Liver (tissue), 9 donors: ENCODE results near the gene SPTLC3. TPM values are rescaled to one million over a fixed set of nuclear protein-coding genes. Genes with fewer than 3 reads are reported as not detected.

ENCODE experiments used
- DNase-seq: peaks from one replicate; pipeline ENCODE4 v3.0.0-alpha.2; 2017; ENCODE audit warnings: low spot score
- H3K27ac ChIP-seq, 2 donors: one replicate each; pipeline ENCODE4 v1.7.0; 2013; ENCODE audit warnings: inconsistent platforms in 2 of 2, low read length in 2 of 2, control low read depth in 1 of 2, low read depth in 1 of 2, mild to moderate bottlenecking in 1 of 2
- H3K27me3 ChIP-seq, 4 donors: one replicate each; pipeline versions ENCODE4 v1.6.1 to v1.7.0; 2013; ENCODE audit warnings: low read length in 3 of 4, inconsistent platforms in 1 of 4, mild to moderate bottlenecking in 1 of 4, moderate library complexity in 1 of 4; ENCODE audit not compliant: control insufficient read depth in 4 of 4, insufficient read depth in 4 of 4
- H3K36me3 ChIP-seq, 4 donors: one replicate each; pipeline versions ENCODE4 v1.6.1 to v1.7.0; 2013; ENCODE audit warnings: low read length in 3 of 4, mild to moderate bottlenecking in 3 of 4, low read depth in 1 of 4, moderate library complexity in 1 of 4; ENCODE audit not compliant: control insufficient read depth in 4 of 4, insufficient read depth in 3 of 4
- H3K4me1 ChIP-seq, 4 donors: one replicate each; pipeline versions ENCODE4 v1.6.1 to v1.7.0; 2013; ENCODE audit warnings: low read length in 3 of 4, mild to moderate bottlenecking in 3 of 4, moderate library complexity in 1 of 4; ENCODE audit not compliant: control insufficient read depth in 4 of 4, insufficient read depth in 4 of 4
- H3K4me3 ChIP-seq, 3 donors: one replicate each; pipeline versions ENCODE4 v1.6.1 to v1.7.0; 2013; ENCODE audit warnings: low read length in 3 of 3, control low read depth in 1 of 3, low read depth in 1 of 3, mild to moderate bottlenecking in 1 of 3
- H3K9ac ChIP-seq, 2 donors: one replicate each; pipeline ENCODE4 v1.7.0; 2013; ENCODE audit warnings: low read length in 2 of 2, mild to moderate bottlenecking in 2 of 2, moderate library complexity in 2 of 2, control low read depth in 1 of 2, low read depth in 1 of 2
- H3K9me3 ChIP-seq, 4 donors: one replicate each; pipeline versions ENCODE4 v1.6.1 to v1.7.0; 2013; ENCODE audit warnings: low read length in 3 of 4; ENCODE audit not compliant: control insufficient read depth in 4 of 4
- CTCF ChIP-seq: fragments of 150-350 bp; IDR thresholded peaks from 2 replicates; pipeline ENCODE4 v1.5.1; 2017; ENCODE audit warnings: improper control_type of control experiment, low read depth, low read length; ENCODE audit not compliant: missing input control
- EGR1 ChIP-seq, 2 donors: IDR thresholded peaks; 2 replicates each; pipeline ENCODE4 v1.6.1; 2016 to 2018; ENCODE audit warnings: antibody characterized with exemption in 2 of 2, low read depth in 2 of 2
- FOXA1 ChIP-seq: IDR thresholded peaks from 2 replicates; pipeline ENCODE4 v1.6.1; 2016; ENCODE audit warnings: antibody characterized with exemption
- FOXA2 ChIP-seq: IDR thresholded peaks from 2 replicates; pipeline ENCODE4 v1.6.1; 2016; ENCODE audit warnings: antibody characterized with exemption
- GABPA ChIP-seq, 2 donors: IDR thresholded peaks in 1 of 2; conservative IDR thresholded peaks in 1 of 2; 2 replicates each; pipeline ENCODE4 v1.6.1; 2016; ENCODE audit warnings: antibody characterized with exemption in 2 of 2, mild to moderate bottlenecking in 1 of 2, moderate library complexity in 1 of 2
- HNF4A ChIP-seq, 2 donors: conservative IDR thresholded peaks; 2 replicates each; pipeline ENCODE4 v1.6.1; 2016; ENCODE audit warnings: antibody characterized with exemption in 2 of 2, mild to moderate bottlenecking in 2 of 2
- HNF4G ChIP-seq: IDR thresholded peaks from 2 replicates; pipeline ENCODE4 v1.6.1; 2016; ENCODE audit warnings: antibody characterized with exemption
- JUND ChIP-seq, 2 donors: IDR thresholded peaks; 2 replicates each; pipeline ENCODE4 v1.6.1; 2016; ENCODE audit warnings: antibody characterized with exemption in 2 of 2
- MAX ChIP-seq: IDR thresholded peaks from 2 replicates; pipeline ENCODE4 v1.6.1; 2016; ENCODE audit warnings: antibody characterized with exemption
- NR2F2 ChIP-seq: IDR thresholded peaks from 2 replicates; pipeline ENCODE4 v1.6.1; 2016; ENCODE audit warnings: antibody characterized with exemption
- RAD21 ChIP-seq, 2 donors: IDR thresholded peaks; 2 replicates each; pipeline ENCODE4 v1.6.1; 2016; ENCODE audit warnings: antibody characterized with exemption in 2 of 2, mild to moderate bottlenecking in 2 of 2
- RXRA ChIP-seq, 2 donors: IDR thresholded peaks; 2 replicates each; pipeline ENCODE4 v1.6.1; 2017 to 2018; ENCODE audit warnings: antibody characterized with exemption in 2 of 2, mild to moderate bottlenecking in 1 of 2
- SP1 ChIP-seq: IDR thresholded peaks from 2 replicates; pipeline ENCODE4 v1.6.1; 2018; ENCODE audit warnings: antibody characterized with exemption, mild to moderate bottlenecking
- TAF1 ChIP-seq: conservative IDR thresholded peaks from 2 replicates; pipeline ENCODE4 v1.6.1; 2016; ENCODE audit warnings: antibody characterized with exemption, mild to moderate bottlenecking
- YY1 ChIP-seq: IDR thresholded peaks from 2 replicates; pipeline ENCODE4 v1.6.1; 2016; ENCODE audit warnings: antibody characterized with exemption, mild to moderate bottlenecking
- WGBS: extraction: QIAGEN DNeasy Blood & Tissue Kit; methylation state at CpG from one replicate; pipeline ENCODE4 v1.1.7; 2013; 5-methylcytosine and 5-hydroxymethylcytosine counted together
- polyA plus RNA-seq, 2 donors: library from polyadenylated mRNA; stranded (reverse) in 1 of 2; unstranded in 1 of 2; fragments of 200-250 nt in 1 of 2; fragments of >200 nt in 1 of 2; fragmentation: Nextera tagmentation in 1 of 2; extraction: Ambion mirVana in 1 of 2; gene quantifications; one replicate each; pipeline versions ENCODE4 v1.2.1 to v1.2.3, GENCODE V29; 2013 to 2015
- total RNA-seq, 2 donors: library from RNA; depleted of rRNA; stranded (reverse); fragments of >200 nt; gene quantifications; one replicate each; pipeline ENCODE4 v1.2.3, GENCODE V29; 2014
- TF ChIP-seq, protein P1 (sequence below): IDR thresholded peaks from 2 replicates; pipeline ENCODE4 v1.6.1; 2016; ENCODE audit warnings: antibody characterized with exemption, mild to moderate bottlenecking
- TF ChIP-seq, protein P2 (sequence below): IDR thresholded peaks from 2 replicates; pipeline ENCODE4 v1.6.1; 2016; ENCODE audit warnings: antibody characterized with exemption
- TF ChIP-seq, protein P3 (sequence below): IDR thresholded peaks from 2 replicates; pipeline ENCODE4 v1.6.1; 2016; ENCODE audit warnings: antibody characterized with exemption
- donor health status: healthy.
- donor health status: healthy.
- donor health status: healthy.
- donor health status: healthy.
- donor health status: healthy.

The SPTLC3 gene
- total and polyA plus RNA-seq, 4 donors, result 4.2 to 40.9 (median 20.4) TPM

DNA sequence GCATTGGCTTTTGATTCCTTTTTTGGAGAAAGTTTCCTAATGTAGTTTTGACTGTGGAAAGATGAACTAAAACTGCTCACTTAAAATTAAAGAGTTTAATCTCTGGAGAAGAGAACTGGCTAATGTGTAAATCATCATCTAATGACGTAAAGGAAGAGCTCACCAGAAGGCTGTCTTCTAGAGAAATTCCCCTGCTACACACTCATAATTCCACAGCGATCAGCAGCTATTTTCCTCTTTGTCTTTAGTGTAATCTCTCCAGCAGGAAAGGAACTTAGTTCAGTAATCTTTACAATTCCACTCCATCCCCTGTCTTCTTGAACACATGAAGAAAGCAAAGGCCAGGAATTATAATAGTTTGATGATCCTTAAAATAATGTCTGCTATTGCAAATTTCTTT, 15.8 kb downstream of the SPTLC3 start:
- H3K9me3 ChIP-seq, result peaks cover 0 to 3% (median 2%) of the 10 kb centered on the region in 4 donors
- no peaks in the 10 kb centered on the region for H3K4me1 ChIP-seq
- H3K36me3 ChIP-seq, result peaks cover 0 to 12% (median 6%) of the 10 kb centered on the region in 4 donors
- H3K4me3 ChIP-seq, result no peak overlapping the region
- WGBS, result 87% methylated on average over 2 of the region's 2 CpGs
- no peak for TF ChIP-seq FOXA2
- no peak for TF ChIP-seq TAF1
- no peak for TF ChIP-seq YY1
- TF ChIP-seq HNF4A (conservative IDR thresholded peaks at IDR 0.05), result no peak
- no peak for TF ChIP-seq JUND (IDR thresholded peaks at IDR 0.05)
- TF ChIP-seq NR2F2, result no peak
- TF ChIP-seq, protein P1, sequence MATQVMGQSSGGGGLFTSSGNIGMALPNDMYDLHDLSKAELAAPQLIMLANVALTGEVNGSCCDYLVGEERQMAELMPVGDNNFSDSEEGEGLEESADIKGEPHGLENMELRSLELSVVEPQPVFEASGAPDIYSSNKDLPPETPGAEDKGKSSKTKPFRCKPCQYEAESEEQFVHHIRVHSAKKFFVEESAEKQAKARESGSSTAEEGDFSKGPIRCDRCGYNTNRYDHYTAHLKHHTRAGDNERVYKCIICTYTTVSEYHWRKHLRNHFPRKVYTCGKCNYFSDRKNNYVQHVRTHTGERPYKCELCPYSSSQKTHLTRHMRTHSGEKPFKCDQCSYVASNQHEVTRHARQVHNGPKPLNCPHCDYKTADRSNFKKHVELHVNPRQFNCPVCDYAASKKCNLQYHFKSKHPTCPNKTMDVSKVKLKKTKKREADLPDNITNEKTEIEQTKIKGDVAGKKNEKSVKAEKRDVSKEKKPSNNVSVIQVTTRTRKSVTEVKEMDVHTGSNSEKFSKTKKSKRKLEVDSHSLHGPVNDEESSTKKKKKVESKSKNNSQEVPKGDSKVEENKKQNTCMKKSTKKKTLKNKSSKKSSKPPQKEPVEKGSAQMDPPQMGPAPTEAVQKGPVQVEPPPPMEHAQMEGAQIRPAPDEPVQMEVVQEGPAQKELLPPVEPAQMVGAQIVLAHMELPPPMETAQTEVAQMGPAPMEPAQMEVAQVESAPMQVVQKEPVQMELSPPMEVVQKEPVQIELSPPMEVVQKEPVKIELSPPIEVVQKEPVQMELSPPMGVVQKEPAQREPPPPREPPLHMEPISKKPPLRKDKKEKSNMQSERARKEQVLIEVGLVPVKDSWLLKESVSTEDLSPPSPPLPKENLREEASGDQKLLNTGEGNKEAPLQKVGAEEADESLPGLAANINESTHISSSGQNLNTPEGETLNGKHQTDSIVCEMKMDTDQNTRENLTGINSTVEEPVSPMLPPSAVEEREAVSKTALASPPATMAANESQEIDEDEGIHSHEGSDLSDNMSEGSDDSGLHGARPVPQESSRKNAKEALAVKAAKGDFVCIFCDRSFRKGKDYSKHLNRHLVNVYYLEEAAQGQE, result no peak
- TF ChIP-seq MAX, result no peak
- no peak for TF ChIP-seq FOXA1
- TF ChIP-seq, protein P2, sequence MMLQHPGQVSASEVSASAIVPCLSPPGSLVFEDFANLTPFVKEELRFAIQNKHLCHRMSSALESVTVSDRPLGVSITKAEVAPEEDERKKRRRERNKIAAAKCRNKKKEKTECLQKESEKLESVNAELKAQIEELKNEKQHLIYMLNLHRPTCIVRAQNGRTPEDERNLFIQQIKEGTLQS, result no peak
- no peak for TF ChIP-seq SP1
- TF ChIP-seq RAD21 (IDR thresholded peaks at IDR 0.05), result no peak
- no peak for TF ChIP-seq GABPA (IDR thresholded peaks at IDR 0.05 in 1 of 2, conservative IDR thresholded peaks at IDR 0.05 in 1 of 2)
- TF ChIP-seq HNF4G, result no peak
- TF ChIP-seq, protein P3, sequence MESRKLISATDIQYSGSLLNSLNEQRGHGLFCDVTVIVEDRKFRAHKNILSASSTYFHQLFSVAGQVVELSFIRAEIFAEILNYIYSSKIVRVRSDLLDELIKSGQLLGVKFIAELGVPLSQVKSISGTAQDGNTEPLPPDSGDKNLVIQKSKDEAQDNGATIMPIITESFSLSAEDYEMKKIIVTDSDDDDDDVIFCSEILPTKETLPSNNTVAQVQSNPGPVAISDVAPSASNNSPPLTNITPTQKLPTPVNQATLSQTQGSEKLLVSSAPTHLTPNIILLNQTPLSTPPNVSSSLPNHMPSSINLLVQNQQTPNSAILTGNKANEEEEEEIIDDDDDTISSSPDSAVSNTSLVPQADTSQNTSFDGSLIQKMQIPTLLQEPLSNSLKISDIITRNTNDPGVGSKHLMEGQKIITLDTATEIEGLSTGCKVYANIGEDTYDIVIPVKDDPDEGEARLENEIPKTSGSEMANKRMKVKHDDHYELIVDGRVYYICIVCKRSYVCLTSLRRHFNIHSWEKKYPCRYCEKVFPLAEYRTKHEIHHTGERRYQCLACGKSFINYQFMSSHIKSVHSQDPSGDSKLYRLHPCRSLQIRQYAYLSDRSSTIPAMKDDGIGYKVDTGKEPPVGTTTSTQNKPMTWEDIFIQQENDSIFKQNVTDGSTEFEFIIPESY, result no peak
- TF ChIP-seq CTCF, result no peak
- no peak for TF ChIP-seq EGR1 (IDR thresholded peaks at IDR 0.05; ENCODE audit: low read depth in 2 of 2)
- no peak for TF ChIP-seq RXRA (IDR thresholded peaks at IDR 0.05)
- no peak overlapping the region for H3K9ac ChIP-seq
- no peak for DNase-seq
- no peaks in the 10 kb centered on the region for H3K27me3 ChIP-seq
- no peak overlapping the region for H3K27ac ChIP-seq
